D721Med (cell line): ENCODE measurements around the gene NT5DC4.

Source experiments
- DNase-seq: peaks from one replicate; pipeline ENCODE4 v3.0.0; 2011; ENCODE audit warnings: low spot score; ENCODE audit not compliant: insufficient read length
- FAIRE-seq: peaks from 2 replicates; lab custom pipeline; 2011; peaks lifted over from hg19 to GRCh38; lab: Jason Lieb, UNC
- TF ChIP-seq, protein P1 (sequence below): IDR thresholded peaks from 2 replicates; pipeline ENCODE4 v1.5.1; 2012; ENCODE audit warnings: mild to moderate bottlenecking, control low read depth; ENCODE audit not compliant: insufficient read depth; ENCODE audit errors: missing control alignments

NT5DC4 gene

DNA sequence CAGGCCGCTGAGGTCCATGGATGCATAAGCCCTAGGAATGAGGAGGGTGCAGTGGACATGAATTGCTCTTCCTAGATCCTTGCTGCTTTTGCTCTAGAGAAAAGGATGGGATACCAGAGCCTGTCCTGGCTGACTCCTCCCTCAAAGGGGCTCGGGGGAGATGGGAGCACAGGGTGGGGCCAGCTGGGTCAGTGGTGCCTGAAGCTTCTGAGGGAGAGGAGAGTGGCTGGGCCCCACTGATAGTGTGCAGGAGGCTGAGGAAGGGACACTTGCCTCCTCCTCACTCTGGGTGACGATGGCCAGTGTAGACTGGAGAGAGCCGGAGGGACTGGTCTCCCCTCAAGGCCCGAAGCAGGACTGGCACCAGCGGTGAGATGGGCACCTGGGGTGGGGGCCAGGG, at the start of gene NT5DC4:
TSS of gene NT5DC4 (plus strand) at position 236 of the 400 bp plus-strand sequence. CDS start at position 296, 60 bp downstream.
- DNase-seq (no peak), FAIRE-seq (no peak)
- TF ChIP-seq, protein P1, sequence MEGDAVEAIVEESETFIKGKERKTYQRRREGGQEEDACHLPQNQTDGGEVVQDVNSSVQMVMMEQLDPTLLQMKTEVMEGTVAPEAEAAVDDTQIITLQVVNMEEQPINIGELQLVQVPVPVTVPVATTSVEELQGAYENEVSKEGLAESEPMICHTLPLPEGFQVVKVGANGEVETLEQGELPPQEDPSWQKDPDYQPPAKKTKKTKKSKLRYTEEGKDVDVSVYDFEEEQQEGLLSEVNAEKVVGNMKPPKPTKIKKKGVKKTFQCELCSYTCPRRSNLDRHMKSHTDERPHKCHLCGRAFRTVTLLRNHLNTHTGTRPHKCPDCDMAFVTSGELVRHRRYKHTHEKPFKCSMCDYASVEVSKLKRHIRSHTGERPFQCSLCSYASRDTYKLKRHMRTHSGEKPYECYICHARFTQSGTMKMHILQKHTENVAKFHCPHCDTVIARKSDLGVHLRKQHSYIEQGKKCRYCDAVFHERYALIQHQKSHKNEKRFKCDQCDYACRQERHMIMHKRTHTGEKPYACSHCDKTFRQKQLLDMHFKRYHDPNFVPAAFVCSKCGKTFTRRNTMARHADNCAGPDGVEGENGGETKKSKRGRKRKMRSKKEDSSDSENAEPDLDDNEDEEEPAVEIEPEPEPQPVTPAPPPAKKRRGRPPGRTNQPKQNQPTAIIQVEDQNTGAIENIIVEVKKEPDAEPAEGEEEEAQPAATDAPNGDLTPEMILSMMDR = no peak

DNA sequence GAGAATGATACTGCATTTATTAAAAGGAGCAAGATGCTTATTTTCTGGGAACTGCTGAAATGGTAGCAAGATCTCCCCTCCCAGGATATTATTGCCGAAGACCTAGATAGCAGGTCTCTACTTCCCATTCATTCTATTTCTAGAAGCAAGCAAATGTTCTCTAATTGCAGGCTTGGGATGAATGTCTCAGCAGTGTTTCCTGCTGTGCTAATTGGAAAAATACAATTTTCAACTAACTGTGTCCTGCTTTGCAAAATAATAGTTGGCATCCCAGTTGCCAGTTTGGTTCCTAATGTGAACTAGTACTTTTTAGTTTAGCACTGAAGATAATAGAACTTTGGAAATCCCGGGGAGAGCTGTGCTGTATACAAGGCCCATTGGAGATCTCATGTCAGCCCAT, 49.0 kb upstream of the NT5DC4 start:
- FAIRE-seq = no peak

DNA sequence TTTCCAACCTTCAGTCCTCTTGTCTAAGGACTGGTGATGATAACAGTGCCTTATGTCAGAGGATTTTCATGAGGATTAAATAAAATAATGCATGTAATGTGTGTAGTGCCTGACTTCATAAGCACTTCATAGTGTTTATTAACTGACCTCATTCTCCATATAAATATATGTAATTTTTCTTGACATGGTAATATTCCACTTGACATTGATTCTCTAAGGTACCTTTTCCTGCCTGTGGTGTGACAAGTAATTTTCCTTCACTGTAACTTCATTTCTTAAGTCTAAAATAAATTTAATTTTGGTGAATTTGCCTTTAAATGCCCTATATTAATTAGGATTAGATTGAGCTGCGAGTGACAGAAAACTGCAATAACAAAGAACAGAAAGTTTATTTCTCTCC, 47.8 kb upstream of the NT5DC4 start:
- DNase-seq (no peak), FAIRE-seq (no peak)
- TF ChIP-seq, protein P1 = no peak

More for the DNA sequence above, 49.0 kb upstream of the NT5DC4 start:
- TF ChIP-seq, protein P1 = no peak
- no peak for DNase-seq

DNA sequence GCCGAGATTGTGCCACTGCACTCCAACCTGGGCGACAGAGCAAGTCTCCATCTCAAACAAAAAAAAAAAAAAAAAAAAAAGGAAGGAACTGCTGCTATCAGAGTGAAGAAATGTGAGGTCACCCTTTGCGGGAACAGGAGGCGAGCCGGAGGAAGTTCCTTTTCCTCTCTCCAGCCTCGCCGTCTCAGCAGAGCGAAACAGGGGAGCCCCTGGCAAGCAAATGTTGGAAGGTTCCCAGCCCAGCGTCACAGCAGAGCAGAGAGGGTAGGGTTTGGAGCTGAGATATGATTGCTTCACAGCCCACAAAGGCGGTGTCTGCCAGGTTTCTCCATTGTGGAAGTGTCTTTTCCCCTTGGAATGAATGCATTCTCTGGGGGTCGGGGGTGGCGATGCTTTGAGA, 46.6 kb upstream of the NT5DC4 start:
- no peak for DNase-seq
- FAIRE-seq = no peak
- TF ChIP-seq, protein P1 = no peak

DNA sequence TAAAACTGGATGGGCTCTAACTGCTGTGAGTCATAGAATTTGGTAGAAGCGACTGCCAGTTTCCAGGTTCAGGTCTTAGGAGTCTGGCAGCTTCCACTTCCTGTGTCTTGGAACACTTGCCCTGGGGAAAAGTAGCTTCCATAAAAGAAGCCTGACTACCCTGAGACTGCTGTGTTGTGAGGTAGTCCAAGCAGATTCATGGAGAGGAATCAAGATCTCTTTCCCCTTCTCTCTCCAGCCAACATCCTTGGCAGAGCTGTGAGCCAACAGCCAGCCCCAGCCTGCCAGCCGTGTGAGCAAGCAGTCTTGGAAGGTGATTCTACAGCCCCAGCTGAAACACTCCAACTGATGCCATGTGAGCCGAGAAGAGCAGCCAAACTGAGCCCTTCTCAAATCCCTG, 41.3 kb upstream of the NT5DC4 start:
- FAIRE-seq (no peak), DNase-seq (no peak)
- TF ChIP-seq, protein P1 = no peak

DNA sequence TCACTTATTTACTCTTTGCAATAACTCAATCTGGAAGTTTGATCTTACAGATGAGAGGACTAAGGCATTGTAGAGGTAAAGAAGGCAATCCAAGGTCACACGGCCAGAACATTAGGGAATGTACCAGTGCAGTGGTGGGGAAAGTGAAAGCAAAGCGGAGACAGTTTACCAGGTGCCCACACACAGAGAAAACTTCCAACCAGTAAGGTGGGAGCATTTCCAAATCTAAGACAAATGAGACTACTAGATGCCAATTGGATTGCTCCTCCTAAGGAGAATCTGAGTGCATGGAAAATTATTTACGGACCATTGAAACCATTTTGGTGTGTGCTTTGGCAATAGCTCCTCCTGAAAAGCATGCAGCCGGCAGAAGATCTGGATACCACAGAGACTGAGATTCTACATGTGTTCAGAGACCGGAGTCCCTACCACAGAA, 40.1 kb upstream of the NT5DC4 start:
- DNase-seq = no peak
- no peak for FAIRE-seq
- TF ChIP-seq, protein P1 = no peak

DNA sequence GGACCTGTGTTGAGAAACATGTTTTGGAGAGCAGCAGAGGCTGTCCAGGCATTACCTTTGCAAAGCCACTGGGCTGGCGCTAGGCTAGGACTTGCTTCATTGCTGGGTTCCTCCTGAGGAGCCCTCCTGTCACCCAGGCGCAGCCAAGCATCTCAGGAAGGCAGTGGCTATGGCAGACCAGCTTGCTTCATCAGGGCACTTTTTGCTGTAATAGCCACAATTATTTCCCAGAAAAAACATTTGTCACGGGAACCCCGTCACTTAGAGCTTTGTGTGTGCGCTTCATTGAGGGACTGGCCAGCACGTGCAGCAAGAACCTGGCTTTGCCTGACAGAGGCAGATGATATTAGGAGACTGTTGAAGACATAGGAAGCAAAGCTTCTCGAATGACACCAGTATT, 38.7 kb upstream of the NT5DC4 start:
- no peak for FAIRE-seq
- TF ChIP-seq, protein P1 = no peak
- DNase-seq = no peak
